Myocyte (in vitro differentiated cells): ENCODE data around the gene TCF12. TPM values are rescaled to one million over a fixed set of nuclear protein-coding genes. Genes with fewer than 3 reads are reported as not detected.

Experiments used
- DNase-seq: peaks from one replicate; pipeline ENCODE4 v3.0.0-alpha.2; 2012; ENCODE audit warnings: low read depth
- total RNA-seq: library from RNA; depleted of rRNA; stranded (reverse); fragments of >200 nt; gene quantifications from 2 replicates; pipeline ENCODE4 v1.2.3, GENCODE V29; 2014

TCF12 gene
- total RNA-seq, 1 donor from 2014 or later: 128 TPM

DNA sequence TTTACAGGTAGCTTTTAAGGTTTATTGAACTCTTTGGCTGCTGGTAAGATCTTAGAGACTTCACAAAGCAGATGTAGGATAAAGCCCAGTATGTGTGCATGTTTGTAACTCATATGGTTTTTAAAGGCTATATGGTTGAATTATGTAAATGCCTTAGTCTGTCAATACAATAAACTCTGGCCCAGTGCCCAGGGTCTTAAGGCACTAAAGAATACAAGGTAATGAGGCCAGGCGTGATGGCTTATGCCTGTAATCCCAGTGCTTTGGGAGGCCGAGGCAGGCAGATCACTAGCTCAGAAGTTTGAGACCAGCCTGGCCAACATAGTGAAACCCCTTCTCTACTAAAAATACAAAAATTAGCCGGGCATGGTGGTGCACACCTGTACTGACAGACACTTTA, 287.6 kb downstream of the TCF12 start:
- DNase-seq: no peak

- DNase-seq: peak; percentile 71
Measured at GRCh38 chr15:57213862-57214261, 295.4 kb downstream of the TCF12 start.

- no peak for DNase-seq
Measured at GRCh38 chr15:57215326-57215725, 296.9 kb downstream of the TCF12 start.

- DNase-seq: no peak
Measured at GRCh38 chr15:57215881-57216280, 297.4 kb downstream of the TCF12 start.

- DNase-seq: peak; percentile 81
Measured at GRCh38 chr15:57216288-57216687, 297.8 kb downstream of the TCF12 start.

DNA sequence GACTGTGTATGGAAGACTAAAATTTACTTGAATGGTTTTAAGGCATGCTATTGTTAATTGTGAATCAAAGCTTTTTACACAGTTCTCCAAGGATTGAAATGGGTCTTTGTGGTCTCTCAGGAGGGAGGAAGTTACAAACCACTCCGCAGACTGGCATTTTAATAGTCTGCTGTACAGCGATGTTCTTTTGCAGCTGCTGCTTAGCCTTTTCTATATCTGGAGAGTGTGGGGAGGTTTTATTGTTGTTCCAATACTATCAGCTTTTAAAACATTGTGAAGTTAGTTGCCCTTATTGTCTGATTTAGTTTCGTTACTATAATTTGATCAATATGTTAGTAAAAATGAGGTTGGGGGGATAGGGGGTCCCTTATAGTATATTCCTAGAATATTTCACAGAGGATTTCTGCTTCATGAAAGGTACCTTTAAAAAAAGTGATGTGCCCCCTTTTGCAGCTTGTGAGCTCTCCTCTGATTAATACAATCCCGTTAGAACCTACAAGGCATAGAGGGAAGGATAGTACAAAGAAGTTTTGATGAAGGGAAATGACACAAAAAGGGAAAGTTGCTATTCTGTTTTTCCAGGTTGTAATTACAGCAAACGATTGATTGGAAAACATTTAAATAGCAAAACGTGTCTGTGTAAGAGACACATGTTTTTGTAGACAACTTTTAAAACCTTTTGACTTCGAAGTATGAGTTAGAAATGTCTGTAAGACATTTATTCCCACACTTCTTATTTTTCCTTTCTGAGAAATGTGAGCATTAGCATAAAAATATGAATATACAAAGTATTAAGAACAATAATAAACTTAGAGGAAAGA, 299.5 kb downstream of the TCF12 start:
- peak; percentile 87 for DNase-seq

DNA sequence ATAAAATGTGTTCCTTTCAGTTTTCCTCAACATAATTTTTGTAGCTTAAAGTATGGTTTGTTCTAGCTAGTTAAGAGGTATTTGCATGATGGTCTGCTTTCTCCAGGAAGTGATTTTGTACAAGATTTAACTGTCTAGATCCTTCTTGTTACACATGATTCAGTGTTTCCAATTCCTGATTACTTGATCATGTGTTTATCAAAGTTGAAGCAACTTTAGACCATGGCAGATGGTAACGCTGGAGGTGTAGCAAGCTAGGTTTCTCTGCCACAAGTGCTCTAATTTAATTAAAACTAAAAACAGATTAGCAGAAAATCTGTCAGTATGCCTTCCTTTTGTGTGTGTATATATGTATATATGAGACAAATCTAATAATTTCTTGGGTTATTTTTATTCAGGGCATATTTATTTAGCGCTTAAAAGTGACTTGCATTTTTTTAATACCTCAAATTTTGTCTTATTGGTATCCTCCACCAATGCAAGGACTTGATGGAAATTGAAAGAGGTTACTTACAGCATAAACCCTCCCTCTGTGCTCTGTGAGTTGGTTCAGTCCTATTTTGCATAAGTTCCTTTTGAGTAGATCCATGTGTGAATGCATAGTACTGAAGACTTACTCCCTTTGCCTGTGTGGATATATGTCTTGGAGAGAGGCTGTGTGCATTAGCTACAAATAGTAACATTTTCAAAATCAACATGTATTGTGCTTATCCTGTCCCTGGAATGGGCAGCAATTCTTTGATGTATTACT, 300.6 kb downstream of the TCF12 start:
- peak; percentile 81 for DNase-seq

DNA sequence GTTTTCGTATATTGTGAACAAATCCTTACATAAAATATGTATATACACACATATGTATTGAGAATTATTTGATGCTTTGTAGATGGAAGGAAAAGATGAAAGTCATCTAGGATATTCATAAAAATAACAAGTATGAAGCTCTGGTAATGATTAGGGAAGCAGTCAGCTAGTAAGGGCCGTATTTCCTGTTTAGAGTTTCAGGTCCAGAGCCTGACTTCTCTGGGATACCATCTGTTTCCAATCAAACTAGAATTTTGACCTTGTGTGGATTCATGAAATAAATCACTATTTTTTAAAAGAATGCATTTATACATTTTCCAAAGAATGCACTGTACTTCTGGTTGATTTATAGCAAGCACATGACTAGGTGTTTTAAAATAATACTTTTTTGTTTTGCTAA, 301.8 kb downstream of the TCF12 start:
- DNase-seq: no peak

DNA sequence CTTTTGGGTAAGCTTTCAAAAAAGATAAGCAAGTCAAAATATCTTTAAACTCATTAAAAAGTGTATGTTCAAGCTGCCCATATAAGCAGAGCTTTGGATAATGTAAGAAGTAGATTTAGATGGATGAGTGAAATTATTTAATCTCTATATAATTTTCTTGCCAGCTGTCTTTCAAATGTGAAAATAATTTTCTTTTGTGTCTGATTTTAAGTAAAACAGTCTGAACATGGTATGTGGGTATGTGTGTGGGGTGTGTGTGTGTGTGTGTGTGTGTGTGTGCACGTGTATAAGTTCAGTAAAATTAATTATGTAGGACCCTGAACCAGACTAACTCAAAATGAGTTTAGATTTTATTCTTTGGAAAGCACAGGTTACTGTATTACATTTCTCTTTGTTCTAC, 302.7 kb downstream of the TCF12 start:
- DNase-seq: peak; percentile 49

DNA sequence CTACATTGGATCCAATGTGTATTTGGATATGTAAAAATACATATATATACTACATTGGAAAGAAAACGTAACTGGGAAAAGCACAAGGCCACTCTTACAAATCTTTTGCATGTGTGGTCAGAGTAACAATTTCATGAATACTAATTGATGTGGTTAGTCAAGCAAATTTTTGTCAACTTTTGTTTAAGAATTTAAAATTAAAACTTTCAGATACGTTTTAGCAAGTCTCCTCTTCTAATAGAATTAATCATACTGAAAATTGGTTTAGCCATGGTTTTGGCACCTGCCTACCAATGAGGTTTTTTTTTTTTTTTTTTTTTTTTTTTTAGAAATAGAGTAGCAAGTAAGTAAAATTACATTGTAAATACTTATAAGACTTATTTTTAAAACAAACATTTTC, 304.9 kb downstream of the TCF12 start:
- DNase-seq: no peak

DNA sequence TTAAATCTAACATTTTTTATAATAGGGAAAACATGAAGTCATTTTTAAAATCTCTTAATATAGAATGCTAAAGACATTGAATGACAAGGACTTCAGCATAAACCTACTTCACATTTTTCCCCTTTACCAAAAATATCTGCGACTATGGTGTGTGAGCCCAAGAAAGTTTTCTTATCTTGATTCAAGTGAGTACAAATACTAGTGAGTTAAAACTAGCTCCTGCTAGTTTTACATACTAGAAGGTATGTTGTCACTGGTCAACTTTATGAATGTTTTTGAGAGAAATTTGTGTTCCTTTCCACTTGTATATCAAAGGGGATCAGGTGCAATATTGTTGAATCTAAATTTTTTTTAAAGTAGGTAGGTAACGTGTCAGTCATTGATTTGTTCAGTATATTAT, 305.4 kb downstream of the TCF12 start:
- DNase-seq: peak; percentile 11

- peak; percentile 18 for DNase-seq
Measured at GRCh38 chr15:57224664-57225063, 306.2 kb downstream of the TCF12 start.

DNA sequence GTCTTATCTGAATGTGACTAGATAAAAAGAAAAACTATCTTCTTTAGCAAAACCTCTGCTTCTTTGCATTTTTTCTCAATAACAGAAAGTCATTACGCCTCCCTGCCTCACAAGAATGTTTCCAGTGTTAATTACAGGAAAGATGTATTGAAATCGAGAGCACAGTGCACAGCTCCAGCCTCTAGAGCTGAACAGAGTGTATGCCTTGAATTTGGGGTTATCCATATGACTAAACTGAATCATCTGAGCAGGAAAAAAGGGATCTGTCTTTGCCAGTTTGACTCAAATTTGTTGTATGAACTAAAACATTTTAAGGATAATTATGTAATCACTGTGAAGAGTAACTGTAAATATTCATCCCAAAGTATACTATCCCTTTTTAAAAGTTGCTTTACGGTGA, 308.7 kb downstream of the TCF12 start:
- no peak for DNase-seq

GRCh38 chr15:57227899-57228298, 309.5 kb downstream of the TCF12 start:
- peak; percentile 34 for DNase-seq

DNA sequence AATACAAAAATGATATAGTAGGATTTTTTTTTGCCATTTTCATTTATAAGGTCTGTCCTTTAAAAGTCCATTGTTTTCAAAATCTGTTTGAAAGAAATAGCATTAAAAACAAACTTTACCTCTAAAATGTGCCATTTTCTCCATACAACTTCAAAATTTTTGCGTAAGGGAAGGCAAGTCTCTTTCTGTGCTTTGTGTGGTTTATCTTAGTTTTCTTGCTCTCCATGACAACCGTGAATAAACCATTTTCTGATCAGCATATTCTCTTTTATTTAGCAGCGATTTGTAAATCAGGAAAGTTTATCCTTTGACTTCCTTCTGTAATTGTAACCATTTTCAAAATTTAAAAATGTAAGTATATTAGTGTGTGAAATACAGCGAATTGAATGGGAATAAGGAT, 310.0 kb downstream of the TCF12 start:
- DNase-seq: no peak

GRCh38 chr15:57229051-57229450, 310.6 kb downstream of the TCF12 start:
- no peak for DNase-seq

DNA sequence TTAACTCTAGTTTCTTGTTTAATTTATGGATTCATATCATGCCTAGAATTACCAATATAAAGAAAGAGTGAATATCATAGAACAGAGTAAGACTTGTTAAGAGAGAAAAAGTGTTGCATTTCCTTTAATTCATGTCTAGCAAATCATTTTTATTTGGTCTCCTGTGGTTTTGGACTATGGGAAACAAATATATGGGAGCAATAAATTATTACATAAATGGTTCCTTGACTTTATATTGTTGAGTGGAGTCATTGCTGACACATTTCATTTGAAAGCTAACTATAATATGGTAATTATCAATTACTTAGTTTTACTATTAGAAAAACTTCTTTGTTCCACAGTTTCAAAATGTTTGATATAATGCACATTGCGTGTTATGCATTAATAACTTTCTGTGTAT, 313.1 kb downstream of the TCF12 start:
- DNase-seq: no peak

- no peak for DNase-seq
Measured at GRCh38 chr15:57234156-57234555, 315.7 kb downstream of the TCF12 start.

DNA sequence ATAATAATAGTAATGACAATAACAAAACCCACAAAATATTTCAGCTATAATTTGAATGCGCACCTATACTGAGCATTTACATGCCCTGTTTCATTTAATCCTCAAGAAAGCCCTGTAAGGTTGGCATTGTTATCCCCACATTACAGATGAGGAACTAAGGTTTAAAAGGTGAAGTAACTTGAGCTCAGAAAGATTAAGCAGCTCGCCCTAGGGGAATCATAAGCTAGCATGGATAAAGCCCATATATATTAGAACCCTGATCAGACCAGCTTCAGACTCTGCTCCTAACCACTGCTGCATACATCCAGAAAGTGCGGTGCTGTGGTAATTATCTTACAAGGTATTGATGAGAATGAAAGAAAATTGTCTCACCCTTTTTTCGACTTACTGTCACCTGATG, 316.7 kb downstream of the TCF12 start:
- DNase-seq: no peak

DNA sequence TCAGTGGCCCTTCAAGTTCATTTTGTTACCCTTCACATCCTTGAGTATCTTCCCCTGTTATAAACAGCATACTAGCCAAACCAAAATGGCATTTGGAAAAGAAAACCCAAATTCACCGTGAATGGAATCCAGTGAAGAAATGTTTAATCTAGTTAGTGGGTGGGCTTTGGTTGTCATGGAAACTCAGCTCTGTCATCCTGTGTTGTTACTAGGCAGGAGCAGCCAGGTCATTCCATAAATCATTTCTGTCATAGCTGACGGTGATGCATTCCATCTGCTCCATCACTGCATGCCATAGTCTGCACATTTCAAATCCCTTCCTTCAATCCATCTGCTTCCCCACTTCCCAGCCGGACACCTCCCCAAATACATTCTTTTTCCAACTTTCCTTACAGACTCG, 317.4 kb downstream of the TCF12 start:
- no peak for DNase-seq

DNA sequence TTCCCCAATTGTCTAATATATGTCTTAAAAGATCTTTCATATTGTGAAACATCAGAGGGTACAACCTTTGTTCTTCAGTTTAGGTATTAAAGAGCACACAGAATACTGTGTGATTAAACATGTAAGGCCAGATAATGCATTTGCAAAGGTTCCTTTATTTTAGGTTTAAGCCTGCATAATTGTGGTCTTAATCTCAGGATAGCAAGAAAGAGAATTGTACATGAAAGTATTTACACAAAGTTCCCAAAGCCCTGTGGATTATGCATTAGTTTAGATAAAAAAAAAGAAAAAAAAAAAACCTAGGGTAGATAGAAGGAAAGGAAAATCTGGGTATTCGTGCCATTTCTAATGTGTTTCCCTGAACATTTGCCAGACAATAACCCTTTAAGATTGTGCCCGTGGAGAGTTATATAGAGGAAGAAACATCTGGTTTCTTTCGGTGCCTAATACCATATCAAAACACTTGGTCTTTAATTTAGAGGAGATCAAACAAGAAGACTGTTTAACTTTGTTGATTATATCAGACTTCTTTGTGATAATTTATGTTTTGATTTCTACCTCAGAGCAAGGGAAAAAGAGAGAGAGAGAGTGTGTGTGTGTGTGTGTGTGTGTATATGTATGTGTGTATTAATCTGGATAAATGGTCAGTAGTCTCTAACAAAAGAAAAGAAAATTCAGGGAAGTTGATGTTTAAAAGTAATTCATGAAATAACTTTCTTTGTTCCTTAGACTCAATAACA, 318.3 kb downstream of the TCF12 start:
- no peak for DNase-seq

- no peak for DNase-seq
Measured at GRCh38 chr15:57237301-57237642, 318.8 kb downstream of the TCF12 start.
